ENCODE results near the gene SPTBN1.

Gene SPTBN1

GRCh38 chr2:54704238-54704637, 248.1 kb downstream of the SPTBN1 start:
- Histone ChIP-seq H3K27me3 (ENCODE audit: control insufficient read depth in 1 of 2, insufficient read depth in 2 of 2, low read length in 2 of 2) (no peaks in the 10 kb centered on the region), H3K9ac (ENCODE audit: low read depth in 1 of 2, low read length in 2 of 2) (no peak overlapping the region), H3K9me3 (ENCODE audit: control insufficient read depth in 1 of 2, low read length in 2 of 2) (no peaks in the 10 kb centered on the region), H3K4me1 (ENCODE audit: control insufficient read depth in 1 of 2, insufficient read depth in 2 of 2, low read length in 2 of 2) (peaks cover 3 to 11% of the 10 kb centered on the region in 2 donors), H3K27ac (ENCODE audit: low read depth, low read length) (no peak overlapping the region), H3K4me3 (ENCODE audit: low read depth in 1 of 2, low read length in 2 of 2) (no peak overlapping the region), H3K36me3 (ENCODE audit: control insufficient read depth in 1 of 2, insufficient read depth in 2 of 2, low read length in 2 of 2) (no peaks in the 10 kb centered on the region)

GRCh38 chr2:54704688-54705605, 248.8 kb downstream of the SPTBN1 start:
- Histone ChIP-seq H3K36me3 (ENCODE audit: control insufficient read depth in 1 of 2, insufficient read depth in 2 of 2, low read length in 2 of 2) (no peaks in the 10 kb centered on the region), H3K9ac (ENCODE audit: low read depth in 1 of 2, low read length in 2 of 2) (no peak overlapping the region), H3K9me3 (ENCODE audit: control insufficient read depth in 1 of 2, low read length in 2 of 2) (no peaks in the 10 kb centered on the region), H3K27me3 (ENCODE audit: control insufficient read depth in 1 of 2, insufficient read depth in 2 of 2, low read length in 2 of 2) (no peaks in the 10 kb centered on the region), H3K27ac (ENCODE audit: low read depth, low read length) (no peak overlapping the region), H3K4me3 (ENCODE audit: low read depth in 1 of 2, low read length in 2 of 2) (no peak overlapping the region), H3K4me1 (ENCODE audit: control insufficient read depth in 1 of 2, insufficient read depth in 2 of 2, low read length in 2 of 2) (peaks cover 3 to 11% of the 10 kb centered on the region in 2 donors)

- Histone ChIP-seq H3K4me3 (ENCODE audit: low read depth in 1 of 2, low read length in 2 of 2) (no peak overlapping the region), H3K36me3 (ENCODE audit: control insufficient read depth in 1 of 2, insufficient read depth in 2 of 2, low read length in 2 of 2) (no peaks in the 10 kb centered on the region), H3K9ac (ENCODE audit: low read depth in 1 of 2, low read length in 2 of 2) (no peak overlapping the region), H3K27me3 (ENCODE audit: control insufficient read depth in 1 of 2, insufficient read depth in 2 of 2, low read length in 2 of 2) (no peaks in the 10 kb centered on the region), H3K4me1 (ENCODE audit: control insufficient read depth in 1 of 2, insufficient read depth in 2 of 2, low read length in 2 of 2) (peaks cover 3 to 11% of the 10 kb centered on the region in 2 donors), H3K9me3 (ENCODE audit: control insufficient read depth in 1 of 2, low read length in 2 of 2) (no peaks in the 10 kb centered on the region), H3K27ac (ENCODE audit: low read depth, low read length) (no peak overlapping the region)
Measured at GRCh38 chr2:54706622-54707021, 250.5 kb downstream of the SPTBN1 start.

- H3K27me3 ChIP-seq (ENCODE audit: control insufficient read depth in 1 of 2, insufficient read depth in 2 of 2, low read length in 2 of 2), result no peaks in the 10 kb centered on the region
- peak overlapping the region; percentile 26 for H3K27ac ChIP-seq (ENCODE audit: low read depth, low read length)
- H3K4me3 ChIP-seq (ENCODE audit: low read depth in 1 of 2, low read length in 2 of 2), result peak overlapping the region; percentile 70 to 71
- peak overlapping the region; percentile 27 to 57 for H3K9ac ChIP-seq (ENCODE audit: low read depth in 1 of 2, low read length in 2 of 2)
- peaks cover 3 to 11% of the 10 kb centered on the region in 2 donors for H3K4me1 ChIP-seq (ENCODE audit: control insufficient read depth in 1 of 2, insufficient read depth in 2 of 2, low read length in 2 of 2)
- H3K36me3 ChIP-seq (ENCODE audit: control insufficient read depth in 1 of 2, insufficient read depth in 2 of 2, low read length in 2 of 2), result no peaks in the 10 kb centered on the region
- no peaks in the 10 kb centered on the region for H3K9me3 ChIP-seq (ENCODE audit: control insufficient read depth in 1 of 2, low read length in 2 of 2)
Measured at GRCh38 chr2:54708584-54709335, 252.6 kb downstream of the SPTBN1 start.

GRCh38 chr2:54709336-54709809, 253.2 kb downstream of the SPTBN1 start:
- Histone ChIP-seq H3K9ac (ENCODE audit: low read depth in 1 of 2, low read length in 2 of 2) (peak overlapping the region; percentile 27 to 57), H3K27me3 (ENCODE audit: control insufficient read depth in 1 of 2, insufficient read depth in 2 of 2, low read length in 2 of 2) (no peaks in the 10 kb centered on the region), H3K36me3 (ENCODE audit: control insufficient read depth in 1 of 2, insufficient read depth in 2 of 2, low read length in 2 of 2) (no peaks in the 10 kb centered on the region), H3K4me3 (ENCODE audit: low read depth in 1 of 2, low read length in 2 of 2) (peak overlapping the region; percentile 70 to 71), H3K9me3 (ENCODE audit: control insufficient read depth in 1 of 2, low read length in 2 of 2) (no peaks in the 10 kb centered on the region), H3K27ac (ENCODE audit: low read depth, low read length) (peak overlapping the region; percentile 26), H3K4me1 (ENCODE audit: control insufficient read depth in 1 of 2, insufficient read depth in 2 of 2, low read length in 2 of 2) (peaks cover 3 to 11% of the 10 kb centered on the region in 2 donors)

GRCh38 chr2:54710216-54710615, 254.1 kb downstream of the SPTBN1 start:
- Histone ChIP-seq H3K27me3 (ENCODE audit: control insufficient read depth in 1 of 2, insufficient read depth in 2 of 2, low read length in 2 of 2) (no peaks in the 10 kb centered on the region), H3K4me3 (ENCODE audit: low read depth in 1 of 2, low read length in 2 of 2) (no peak overlapping the region), H3K36me3 (ENCODE audit: control insufficient read depth in 1 of 2, insufficient read depth in 2 of 2, low read length in 2 of 2) (no peaks in the 10 kb centered on the region), H3K9me3 (ENCODE audit: control insufficient read depth in 1 of 2, low read length in 2 of 2) (no peaks in the 10 kb centered on the region), H3K9ac (ENCODE audit: low read depth in 1 of 2, low read length in 2 of 2) (no peak overlapping the region), H3K27ac (ENCODE audit: low read depth, low read length) (no peak overlapping the region), H3K4me1 (ENCODE audit: control insufficient read depth in 1 of 2, insufficient read depth in 2 of 2, low read length in 2 of 2) (peaks cover 3 to 11% of the 10 kb centered on the region in 2 donors)

GRCh38 chr2:54712516-54712915, 256.4 kb downstream of the SPTBN1 start:
- Histone ChIP-seq H3K4me3 (ENCODE audit: low read depth in 1 of 2, low read length in 2 of 2) (no peak overlapping the region), H3K4me1 (ENCODE audit: control insufficient read depth in 1 of 2, insufficient read depth in 2 of 2, low read length in 2 of 2) (peaks cover 3 to 11% of the 10 kb centered on the region in 2 donors), H3K27me3 (ENCODE audit: control insufficient read depth in 1 of 2, insufficient read depth in 2 of 2, low read length in 2 of 2) (no peaks in the 10 kb centered on the region), H3K9me3 (ENCODE audit: control insufficient read depth in 1 of 2, low read length in 2 of 2) (no peaks in the 10 kb centered on the region), H3K27ac (ENCODE audit: low read depth, low read length) (no peak overlapping the region), H3K36me3 (ENCODE audit: control insufficient read depth in 1 of 2, insufficient read depth in 2 of 2, low read length in 2 of 2) (no peaks in the 10 kb centered on the region), H3K9ac (ENCODE audit: low read depth in 1 of 2, low read length in 2 of 2) (no peak overlapping the region)

GRCh38 chr2:54714996-54715395, 258.9 kb downstream of the SPTBN1 start:
- H3K27me3 ChIP-seq (ENCODE audit: control insufficient read depth in 1 of 2, insufficient read depth in 2 of 2, low read length in 2 of 2), result no peaks in the 10 kb centered on the region
- no peaks in the 10 kb centered on the region for H3K4me1 ChIP-seq (ENCODE audit: control insufficient read depth in 1 of 2, insufficient read depth in 2 of 2, low read length in 2 of 2)
- H3K9ac ChIP-seq (ENCODE audit: low read depth in 1 of 2, low read length in 2 of 2), result no peak overlapping the region
- no peaks in the 10 kb centered on the region for H3K9me3 ChIP-seq (ENCODE audit: control insufficient read depth in 1 of 2, low read length in 2 of 2)
- no peak overlapping the region for H3K27ac ChIP-seq (ENCODE audit: low read depth, low read length)
- no peak overlapping the region for H3K4me3 ChIP-seq (ENCODE audit: low read depth in 1 of 2, low read length in 2 of 2)
- no peaks in the 10 kb centered on the region for H3K36me3 ChIP-seq (ENCODE audit: control insufficient read depth in 1 of 2, insufficient read depth in 2 of 2, low read length in 2 of 2)

GRCh38 chr2:54716375-54716774, 260.2 kb downstream of the SPTBN1 start:
- Histone ChIP-seq H3K36me3 (ENCODE audit: control insufficient read depth in 1 of 2, insufficient read depth in 2 of 2, low read length in 2 of 2) (no peaks in the 10 kb centered on the region), H3K4me1 (ENCODE audit: control insufficient read depth in 1 of 2, insufficient read depth in 2 of 2, low read length in 2 of 2) (no peaks in the 10 kb centered on the region), H3K4me3 (ENCODE audit: low read depth in 1 of 2, low read length in 2 of 2) (no peak overlapping the region), H3K27ac (ENCODE audit: low read depth, low read length) (no peak overlapping the region), H3K9ac (ENCODE audit: low read depth in 1 of 2, low read length in 2 of 2) (no peak overlapping the region), H3K9me3 (ENCODE audit: control insufficient read depth in 1 of 2, low read length in 2 of 2) (no peaks in the 10 kb centered on the region), H3K27me3 (ENCODE audit: control insufficient read depth in 1 of 2, insufficient read depth in 2 of 2, low read length in 2 of 2) (no peaks in the 10 kb centered on the region)

- Histone ChIP-seq H3K9ac (ENCODE audit: low read depth in 1 of 2, low read length in 2 of 2) (no peak overlapping the region), H3K27me3 (ENCODE audit: control insufficient read depth in 1 of 2, insufficient read depth in 2 of 2, low read length in 2 of 2) (peaks cover 9 to 11% of the 10 kb centered on the region in 2 donors), H3K27ac (ENCODE audit: low read depth, low read length) (no peak overlapping the region), H3K9me3 (ENCODE audit: control insufficient read depth in 1 of 2, low read length in 2 of 2) (no peaks in the 10 kb centered on the region), H3K4me1 (ENCODE audit: control insufficient read depth in 1 of 2, insufficient read depth in 2 of 2, low read length in 2 of 2) (peaks cover 6 to 19% of the 10 kb centered on the region in 2 donors), H3K36me3 (ENCODE audit: control insufficient read depth in 1 of 2, insufficient read depth in 2 of 2, low read length in 2 of 2) (no peaks in the 10 kb centered on the region), H3K4me3 (ENCODE audit: low read depth in 1 of 2, low read length in 2 of 2) (no peak overlapping the region)
Measured at GRCh38 chr2:54720563-54720962, 264.4 kb downstream of the SPTBN1 start.

All from duodenal mucosa (tissue), 2 donors.